Colonic mucosa (tissue), 4 donors: ENCODE results near the gene EFNA4. TPM values are rescaled to one million over a fixed set of nuclear protein-coding genes. Genes with fewer than 3 reads are reported as not detected.

Experiments
- DNase-seq: peaks from one replicate; pipeline ENCODE4 v3.0.0-alpha.2; 2020
- H3K27ac ChIP-seq: fragments of 200-600 bp; one replicate; pipeline ENCODE4 v1.8.0; 2021
- H3K27me3 ChIP-seq: fragments of 200-600 bp; one replicate; pipeline ENCODE4 v1.8.0; 2021
- H3K36me3 ChIP-seq: fragments of 200-600 bp; one replicate; pipeline ENCODE4 v1.8.0; 2021
- H3K4me1 ChIP-seq: fragments of 200-600 bp; one replicate; pipeline ENCODE4 v1.8.0; 2021; ENCODE audit warnings: mild to moderate bottlenecking
- H3K4me3 ChIP-seq: fragments of 200-600 bp; one replicate; pipeline ENCODE4 v1.8.0; 2021
- H3K9ac ChIP-seq, 2 donors: one replicate each; pipeline ENCODE4 v1.7.0; 2013; ENCODE audit warnings: control low read depth in 2 of 2, low read depth in 2 of 2, low read length in 2 of 2
- H3K9me3 ChIP-seq: fragments of 200-600 bp; one replicate; pipeline ENCODE4 v1.8.0; 2021
- intact Hi-C: fragments of 100-400 bp; cut with DNase I; formaldehyde crosslinking; loops from one replicate; pipeline ENCODE4 v1.14.1; 2022
- total RNA-seq, 2 donors: library from RNA; stranded (reverse); fragmentation: NEBNext Ultra II Directional in 1 of 2; extraction: Animal tissue kit (Norgen Biotek cat#: 25700) in 1 of 2; gene quantifications; one replicate each; pipeline ENCODE4 v1.2.1, GENCODE V29; 2021
- TF ChIP-seq, protein P1 (sequence below): fragments of 200-600 bp; IDR thresholded peaks from one replicate; pipeline ENCODE4 v1.8.0; 2022; ENCODE audit warnings: antibody characterized with exemption, mild to moderate bottlenecking
- donor health status: healthy.
- donor health status: DM: no; HTN: no; CAD: no.
- donor health status: DM: no; HTN: no; CAD: no.

Gene EFNA4
- total RNA-seq, 2 donors from 2014 or later, result 26.1 to 27.2 TPM

DNA sequence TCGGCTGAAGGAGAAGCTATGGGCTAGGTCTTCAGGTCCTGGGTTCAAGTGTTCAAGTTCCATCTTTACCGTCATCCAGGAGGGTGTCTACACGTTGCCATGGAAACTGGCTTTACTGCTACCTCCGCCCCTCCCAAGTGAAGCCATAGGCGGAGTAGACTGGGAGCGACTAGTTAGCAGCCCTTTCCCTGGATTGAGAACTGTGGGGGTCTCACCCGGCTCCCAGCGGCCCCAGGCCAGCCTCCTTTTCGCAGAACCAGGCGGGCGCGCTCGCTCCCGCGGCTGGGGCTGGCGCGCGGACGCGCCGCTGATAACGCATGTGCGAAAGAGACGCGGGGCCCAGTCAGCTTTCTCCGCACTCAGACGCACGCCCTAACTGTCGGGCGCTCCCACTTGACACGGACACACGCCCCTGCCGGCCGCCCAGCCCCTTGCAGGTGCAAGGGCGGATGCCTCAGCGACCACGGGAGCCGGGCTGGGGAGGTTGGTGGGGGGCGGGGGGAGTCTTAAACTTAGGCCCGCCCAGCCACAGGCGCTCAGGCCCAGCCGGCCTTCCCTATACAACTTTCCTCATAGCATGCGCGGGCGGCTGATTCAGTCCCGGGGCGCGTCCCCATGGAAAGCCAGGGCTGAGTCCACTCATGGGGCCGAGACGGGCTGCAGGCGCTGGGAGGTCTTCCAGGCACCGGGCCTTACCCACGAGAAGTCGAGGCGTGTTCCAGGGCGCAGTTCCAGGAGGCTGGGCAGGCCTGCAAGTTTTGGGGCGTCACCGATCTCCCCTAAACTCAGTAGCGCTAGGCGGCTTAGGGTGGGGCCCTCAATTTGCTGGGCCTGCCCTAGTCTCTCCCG is 7.4 kb downstream of the EFNA4 start:
- H3K36me3 ChIP-seq, result no peaks in the 10 kb centered on the region
- no peaks in the 10 kb centered on the region for H3K9me3 ChIP-seq
- peak overlapping the region; percentile 54 to 61 for H3K9ac ChIP-seq
- DNase-seq, result peak; percentile 84
- H3K4me3 ChIP-seq, result peak overlapping the region; percentile 34
- intact Hi-C loops, result no loop called here
- peak overlapping the region; percentile 56 for H3K27ac ChIP-seq
- TF ChIP-seq, protein P1, sequence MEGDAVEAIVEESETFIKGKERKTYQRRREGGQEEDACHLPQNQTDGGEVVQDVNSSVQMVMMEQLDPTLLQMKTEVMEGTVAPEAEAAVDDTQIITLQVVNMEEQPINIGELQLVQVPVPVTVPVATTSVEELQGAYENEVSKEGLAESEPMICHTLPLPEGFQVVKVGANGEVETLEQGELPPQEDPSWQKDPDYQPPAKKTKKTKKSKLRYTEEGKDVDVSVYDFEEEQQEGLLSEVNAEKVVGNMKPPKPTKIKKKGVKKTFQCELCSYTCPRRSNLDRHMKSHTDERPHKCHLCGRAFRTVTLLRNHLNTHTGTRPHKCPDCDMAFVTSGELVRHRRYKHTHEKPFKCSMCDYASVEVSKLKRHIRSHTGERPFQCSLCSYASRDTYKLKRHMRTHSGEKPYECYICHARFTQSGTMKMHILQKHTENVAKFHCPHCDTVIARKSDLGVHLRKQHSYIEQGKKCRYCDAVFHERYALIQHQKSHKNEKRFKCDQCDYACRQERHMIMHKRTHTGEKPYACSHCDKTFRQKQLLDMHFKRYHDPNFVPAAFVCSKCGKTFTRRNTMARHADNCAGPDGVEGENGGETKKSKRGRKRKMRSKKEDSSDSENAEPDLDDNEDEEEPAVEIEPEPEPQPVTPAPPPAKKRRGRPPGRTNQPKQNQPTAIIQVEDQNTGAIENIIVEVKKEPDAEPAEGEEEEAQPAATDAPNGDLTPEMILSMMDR, result peak; percentile 30
- H3K27me3 ChIP-seq, result no peaks in the 10 kb centered on the region
- H3K4me1 ChIP-seq, result no peaks in the 10 kb centered on the region

DNA sequence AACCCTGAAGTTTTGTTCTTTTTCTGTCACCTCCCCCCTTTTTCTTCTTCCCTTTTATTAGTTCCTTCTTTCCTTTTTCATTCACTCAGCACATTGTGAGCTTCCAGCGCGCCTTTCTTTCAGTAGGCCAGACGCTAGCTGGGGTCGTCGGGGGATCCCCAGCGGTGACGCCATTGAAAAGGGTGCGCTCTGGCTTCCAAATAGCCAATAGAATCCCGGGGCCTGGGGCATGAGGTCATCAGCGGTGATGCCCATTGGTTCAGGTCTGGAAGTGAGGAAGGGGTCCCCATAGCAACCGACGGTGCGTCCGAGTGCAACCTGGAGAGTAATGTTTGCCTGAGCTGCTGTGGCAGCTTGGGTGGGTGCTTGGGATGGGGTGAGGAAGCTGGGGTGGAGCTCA is 8.2 kb downstream of the EFNA4 start:
- DNase-seq, result no peak
- intact Hi-C loops, result no loop called here
- TF ChIP-seq, protein P1, result no peak
- Histone ChIP-seq H3K9me3 (no peaks in the 10 kb centered on the region), H3K4me1 (no peaks in the 10 kb centered on the region), H3K27ac (no peak overlapping the region), H3K27me3 (no peaks in the 10 kb centered on the region), H3K9ac (no peak overlapping the region), H3K4me3 (no peak overlapping the region), H3K36me3 (no peaks in the 10 kb centered on the region)

DNA sequence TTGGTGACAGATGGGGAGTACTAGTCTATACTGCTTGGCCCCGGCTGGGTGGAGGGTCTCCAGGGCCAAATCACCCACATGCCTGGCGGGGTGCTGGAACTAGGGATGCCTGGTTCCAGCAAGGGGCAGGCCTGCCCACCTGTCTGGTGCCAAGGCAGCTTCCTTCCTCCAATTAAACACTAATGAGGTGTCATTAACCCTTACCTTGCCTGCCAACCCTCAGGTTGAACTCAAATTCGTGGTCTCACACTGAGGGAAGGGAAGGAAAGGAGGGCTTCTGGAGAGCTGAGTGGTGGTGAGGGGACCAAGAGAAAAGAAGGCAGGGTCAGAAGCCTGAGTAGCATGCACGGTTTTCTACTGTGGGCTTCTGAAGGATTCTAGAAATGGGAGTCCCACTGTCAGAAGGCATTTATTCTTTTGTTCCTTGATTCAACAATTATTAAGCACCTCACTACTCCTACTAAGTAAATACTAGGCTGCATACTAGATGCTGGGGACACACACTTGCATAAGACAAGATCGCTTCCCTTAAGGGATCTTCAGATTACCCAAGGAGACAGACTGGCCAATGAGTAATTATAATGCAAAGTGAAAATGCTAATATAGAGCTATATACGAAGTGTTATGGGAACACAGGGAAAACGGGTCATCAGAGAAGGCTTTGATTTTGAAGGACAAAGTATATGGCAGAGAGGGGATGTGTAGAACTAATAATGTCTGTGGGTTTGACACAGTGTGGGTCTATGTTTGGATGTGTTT is 9.2 kb downstream of the EFNA4 start:
- Histone ChIP-seq H3K27me3 (no peaks in the 10 kb centered on the region), H3K9ac (no peak overlapping the region), H3K9me3 (no peaks in the 10 kb centered on the region), H3K4me3 (no peak overlapping the region), H3K36me3 (no peaks in the 10 kb centered on the region), H3K27ac (no peak overlapping the region), H3K4me1 (no peaks in the 10 kb centered on the region)
- intact Hi-C loops, result no loop called here
- TF ChIP-seq, protein P1, result no peak
- DNase-seq, result no peak

DNA sequence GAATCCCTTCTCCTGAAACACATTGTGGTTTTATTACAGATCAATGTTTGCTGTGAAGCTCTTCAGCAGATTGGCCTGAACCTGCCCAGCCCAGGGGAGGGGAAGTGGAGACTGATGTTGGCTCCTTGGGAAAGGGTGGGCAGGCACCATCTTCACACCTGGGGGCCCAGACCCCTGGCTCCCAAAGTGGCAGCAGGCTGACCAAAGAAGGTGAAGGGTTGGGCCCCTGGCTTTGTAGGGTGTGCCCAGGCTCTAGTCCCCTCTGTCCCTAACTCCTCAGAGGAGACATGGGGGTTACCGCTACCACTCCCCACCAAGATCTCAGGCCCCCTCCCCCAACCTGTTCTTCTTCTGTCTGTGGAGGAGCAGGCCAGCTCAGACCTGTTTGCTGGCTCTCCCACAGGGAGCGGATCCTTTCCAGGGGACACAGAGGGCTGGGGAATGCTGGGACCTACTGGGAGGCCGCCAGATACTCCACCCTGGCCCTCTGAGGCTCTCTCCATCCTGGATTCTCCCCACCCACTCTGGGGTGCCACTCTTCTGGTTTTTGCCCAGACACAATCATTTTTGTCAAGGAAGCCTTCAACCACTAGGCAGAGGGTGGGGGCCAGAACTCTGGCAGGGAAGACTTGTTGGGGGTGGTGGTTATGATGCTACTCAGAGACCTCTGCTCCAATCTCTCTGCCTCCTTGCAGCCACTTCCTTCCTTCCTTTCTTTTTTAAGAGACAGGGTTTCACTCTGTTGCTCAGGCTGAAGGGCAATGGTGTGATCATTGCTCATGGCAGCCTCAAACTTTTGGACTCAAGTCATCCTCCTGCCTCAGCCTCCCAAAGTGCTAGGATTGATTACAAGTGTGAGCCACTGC is 10.1 kb downstream of the EFNA4 start:
- DNase-seq, result no peak
- Histone ChIP-seq H3K9me3 (no peaks in the 10 kb centered on the region), H3K27ac (no peak overlapping the region), H3K4me1 (peaks cover 4% of the 10 kb centered on the region), H3K36me3 (no peaks in the 10 kb centered on the region), H3K4me3 (no peak overlapping the region), H3K27me3 (no peaks in the 10 kb centered on the region), H3K9ac (no peak overlapping the region)
- intact Hi-C loops, result no loop called here
- TF ChIP-seq, protein P1, result no peak

DNA sequence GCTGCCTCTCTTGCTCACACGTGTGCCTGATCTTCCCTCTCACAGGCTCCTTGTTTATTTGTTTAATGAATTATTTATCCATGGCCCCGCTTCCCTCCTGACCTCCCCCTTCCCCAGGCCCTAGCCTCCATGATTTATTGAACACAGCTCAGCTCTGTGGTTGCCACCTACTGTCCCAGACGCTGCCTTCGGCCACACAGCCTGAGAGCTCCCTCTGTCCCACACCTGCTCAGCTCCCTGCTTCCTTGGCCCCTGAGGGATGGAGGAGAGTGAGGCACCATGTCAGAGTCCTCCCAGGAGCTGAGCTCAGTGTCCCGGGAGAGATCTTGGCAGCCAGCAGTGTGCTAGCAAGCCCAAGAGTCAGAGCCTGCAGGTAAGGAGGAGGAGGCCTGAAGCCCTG is 12.0 kb downstream of the EFNA4 start:
- H3K36me3 ChIP-seq, result no peaks in the 10 kb centered on the region
- H3K4me1 ChIP-seq, result peaks cover 15% of the 10 kb centered on the region
- no peak overlapping the region for H3K27ac ChIP-seq
- no peak for DNase-seq
- TF ChIP-seq, protein P1, result no peak
- H3K27me3 ChIP-seq, result peaks cover 6% of the 10 kb centered on the region
- intact Hi-C loops, result no loop called here
- H3K9ac ChIP-seq, result no peak overlapping the region
- H3K9me3 ChIP-seq, result no peaks in the 10 kb centered on the region
- H3K4me3 ChIP-seq, result no peak overlapping the region
